ENCODE results near the gene CHN1.

CHN1 gene

GRCh38 chr2:175011505-175011904, 6.3 kb upstream of the CHN1 start:
- DNase-seq (ENCODE audit: extremely low read depth in 1 of 2, low read depth in 1 of 2), result no peak

GRCh38 chr2:175010848-175011254, 5.7 kb upstream of the CHN1 start:
- DNase-seq (ENCODE audit: extremely low read depth in 1 of 2, low read depth in 1 of 2), result no peak

GRCh38 chr2:175009917-175010621, 4.9 kb upstream of the CHN1 start:
- no peak for DNase-seq (ENCODE audit: extremely low read depth in 1 of 2, low read depth in 1 of 2)

- DNase-seq (ENCODE audit: extremely low read depth in 1 of 2, low read depth in 1 of 2), result no peak
Observed at GRCh38 chr2:175008801-175009495, 3.8 kb upstream of the CHN1 start.

GRCh38 chr2:175008009-175008408, 2.8 kb upstream of the CHN1 start:
- no peak for DNase-seq (ENCODE audit: extremely low read depth in 1 of 2, low read depth in 1 of 2)

GRCh38 chr2:175007510-175007909, 2.3 kb upstream of the CHN1 start:
- no peak for DNase-seq (ENCODE audit: extremely low read depth in 1 of 2, low read depth in 1 of 2)

- DNase-seq (ENCODE audit: extremely low read depth in 1 of 2, low read depth in 1 of 2), result no peak
Observed at GRCh38 chr2:175006281-175006680, 1.1 kb upstream of the CHN1 start.

- no peak for DNase-seq (ENCODE audit: extremely low read depth in 1 of 2, low read depth in 1 of 2)
Observed at GRCh38 chr2:175005733-175006264, 618 bp upstream of the CHN1 start.

GRCh38 chr2:175004730-175004979, 526 bp downstream of the CHN1 start:
- no peak for DNase-seq (ENCODE audit: extremely low read depth in 1 of 2, low read depth in 1 of 2)

GRCh38 chr2:175003875-175004729, 1.1 kb downstream of the CHN1 start:
- DNase-seq (ENCODE audit: extremely low read depth in 1 of 2, low read depth in 1 of 2), result no peak

GRCh38 chr2:175002547-175003274, 2.5 kb downstream of the CHN1 start:
- DNase-seq (ENCODE audit: extremely low read depth in 1 of 2, low read depth in 1 of 2), result no peak

GRCh38 chr2:175001566-175001965, 3.6 kb downstream of the CHN1 start:
- DNase-seq (ENCODE audit: extremely low read depth in 1 of 2, low read depth in 1 of 2), result no peak

- DNase-seq (ENCODE audit: extremely low read depth in 1 of 2, low read depth in 1 of 2), result no peak
Observed at GRCh38 chr2:174997110-174997509, 8.1 kb downstream of the CHN1 start.

GRCh38 chr2:174996622-174997021, 8.6 kb downstream of the CHN1 start:
- no peak for DNase-seq (ENCODE audit: extremely low read depth in 1 of 2, low read depth in 1 of 2)

- DNase-seq (ENCODE audit: extremely low read depth in 1 of 2, low read depth in 1 of 2), result no peak
Observed at GRCh38 chr2:174994381-174994780, 10.8 kb downstream of the CHN1 start.

GRCh38 chr2:174992886-174993285, 12.3 kb downstream of the CHN1 start:
- DNase-seq (ENCODE audit: extremely low read depth in 1 of 2, low read depth in 1 of 2), result no peak

- no peak for DNase-seq (ENCODE audit: extremely low read depth in 1 of 2, low read depth in 1 of 2)
Observed at GRCh38 chr2:174985614-174986013, 19.6 kb downstream of the CHN1 start.

GRCh38 chr2:174984561-174984960, 20.6 kb downstream of the CHN1 start:
- DNase-seq (ENCODE audit: extremely low read depth in 1 of 2, low read depth in 1 of 2), result no peak

- DNase-seq (ENCODE audit: extremely low read depth in 1 of 2, low read depth in 1 of 2), result no peak
Observed at GRCh38 chr2:174981331-174981730, 23.9 kb downstream of the CHN1 start.

GRCh38 chr2:174979996-174980395, 25.2 kb downstream of the CHN1 start:
- no peak for DNase-seq (ENCODE audit: extremely low read depth in 1 of 2, low read depth in 1 of 2)

GRCh38 chr2:174977364-174977763, 27.8 kb downstream of the CHN1 start:
- DNase-seq (ENCODE audit: extremely low read depth in 1 of 2, low read depth in 1 of 2), result no peak

Data from activated CD8-positive, alpha-beta memory T cell treated with anti-CD3 and anti-CD28 coated beads for 1 hour (primary cell).